Hepatocyte (in vitro differentiated cells): ENCODE measurements around the gene KCNK13. TPM values are rescaled to one million over a fixed set of nuclear protein-coding genes. Genes with fewer than 3 reads are reported as not detected.

Experiments
- DNase-seq: peaks from one replicate; pipeline ENCODE4 v3.0.0-alpha.2; 2016; ENCODE audit warnings: low spot score
- H2AFZ ChIP-seq: fragments of 200-600 bp; sonication (generic); 2 replicates; pipeline ENCODE4 v1.6.0; 2016; ENCODE audit warnings: antibody characterized with exemption, mild to moderate bottlenecking
- H3K27ac ChIP-seq: fragments of 200-600 bp; sonication (generic); 2 replicates; pipeline ENCODE4 v1.5.1; 2016; ENCODE audit warnings: mild to moderate bottlenecking
- H3K27me3 ChIP-seq: fragments of 200-600 bp; sonication (generic); 2 replicates; pipeline ENCODE4 v1.6.1; 2016
- H3K36me3 ChIP-seq: fragments of 200-600 bp; sonication (generic); replicated peaks from 2 replicates; pipeline ENCODE4 v1.5.1; 2016; ENCODE audit warnings: low read depth; ENCODE audit not compliant: insufficient read depth
- H3K4me1 ChIP-seq: fragments of 200-600 bp; sonication (generic); 2 replicates; pipeline ENCODE4 v1.5.1; 2016; ENCODE audit warnings: mild to moderate bottlenecking, moderate library complexity; ENCODE audit not compliant: insufficient read depth
- H3K4me2 ChIP-seq: fragments of 200-600 bp; sonication (generic); 2 replicates; pipeline ENCODE4 v1.6.0; 2016
- H3K4me3 ChIP-seq: fragments of 200-600 bp; sonication (generic); 2 replicates; pipeline ENCODE4 v1.5.1; 2016; ENCODE audit warnings: mild to moderate bottlenecking
- H3K79me2 ChIP-seq: fragments of 200-600 bp; sonication (generic); 2 replicates; pipeline ENCODE4 v1.6.0; 2017; ENCODE audit warnings: mild to moderate bottlenecking
- H3K9me2 ChIP-seq: fragments of 200-600 bp; sonication (generic); replicated peaks from 2 replicates; pipeline ENCODE4 v1.6.0; 2017; ENCODE audit warnings: mild to moderate bottlenecking; ENCODE audit not compliant: insufficient read depth
- H3K9me3 ChIP-seq: fragments of 200-600 bp; sonication (generic); 2 replicates; pipeline ENCODE4 v1.5.1; 2016; ENCODE audit warnings: low read depth, mild to moderate bottlenecking
- H4K20me1 ChIP-seq: fragments of 200-600 bp; sonication (generic); 2 replicates; pipeline ENCODE4 v1.6.0; 2016; ENCODE audit warnings: mild to moderate bottlenecking; ENCODE audit not compliant: insufficient read depth, poor library complexity, severe bottlenecking
- CTCF ChIP-seq: fragments of 200-600 bp; sonication (generic); IDR thresholded peaks from 2 replicates; pipeline ENCODE4 v1.5.1; 2016; ENCODE audit warnings: antibody characterized with exemption, mild to moderate bottlenecking; ENCODE audit not compliant: poor library complexity
- EZH2 ChIP-seq: fragments of 200-600 bp; sonication (generic); IDR thresholded peaks from 2 replicates; pipeline ENCODE4 v1.6.1; 2016; ENCODE audit warnings: antibody characterized with exemption, mild to moderate bottlenecking, borderline replicate concordance
- EZH2phosphoT487 ChIP-seq: fragments of 200-600 bp; sonication (generic); IDR thresholded peaks from one replicate; pipeline ENCODE4 v1.6.1; 2018; ENCODE audit warnings: antibody characterized with exemption, mild to moderate bottlenecking, low read depth, moderate library complexity; ENCODE audit not compliant: unreplicated experiment, severe bottlenecking
- WGBS: methylation state at CpG from one replicate; pipeline ENCODE4 v1.1.6; 2016; ENCODE audit warnings: low lambda C conversion rate; ENCODE audit errors: missing lambda C conversion rate; 5-methylcytosine and 5-hydroxymethylcytosine counted together
- polyA plus RNA-seq: library from polyadenylated mRNA; unstranded; fragments of >200 nt; fragmentation: Nextera tagmentation; extraction: Ambion mirVana; gene quantifications from 2 replicates; pipeline ENCODE4 v1.2.1, GENCODE V29; 2016
- total RNA-seq: library from RNA; depleted of rRNA; stranded (reverse); fragments of >200 nt; gene quantifications from 2 replicates; pipeline ENCODE4 v1.2.3, GENCODE V29; 2014

The KCNK13 gene
- total and polyA plus RNA-seq, 2 experiments from 2014 or later, result 0.15 to 0.47 TPM

- no peaks in the 10 kb centered on the region for H3K36me3 ChIP-seq
- WGBS, result 84% methylated on average over 5 of the region's 5 CpGs
- H2AFZ ChIP-seq, result no peak overlapping the region
- no peaks in the 10 kb centered on the region for H3K4me1 ChIP-seq
- no peaks in the 10 kb centered on the region for H3K9me3 ChIP-seq
- no peaks in the 10 kb centered on the region for H3K27me3 ChIP-seq
- H4K20me1 ChIP-seq, result no peaks in the 10 kb centered on the region
- no peak overlapping the region for H3K4me2 ChIP-seq
- no peaks in the 10 kb centered on the region for H3K79me2 ChIP-seq
- H3K9me2 ChIP-seq, result no peaks in the 10 kb centered on the region
- no peak overlapping the region for H3K27ac ChIP-seq
- no peak for TF ChIP-seq EZH2
- no peak for TF ChIP-seq EZH2phosphoT487
- TF ChIP-seq CTCF, result no peak
- no peak overlapping the region for H3K4me3 ChIP-seq
- no peak for DNase-seq
These were observed 79.1 kb downstream of the KCNK13 start for GRCh38 chr14:90140956-90141316.

GRCh38 chr14:90153429-90153828 lies 91.6 kb downstream of the KCNK13 start:
- no peak for TF ChIP-seq CTCF
- TF ChIP-seq EZH2phosphoT487, result no peak
- no peak for TF ChIP-seq EZH2
- Histone ChIP-seq H3K27ac (no peak overlapping the region), H3K79me2 (no peaks in the 10 kb centered on the region), H3K36me3 (no peaks in the 10 kb centered on the region), H3K4me3 (no peak overlapping the region), H4K20me1 (no peaks in the 10 kb centered on the region), H3K9me2 (no peaks in the 10 kb centered on the region), H3K9me3 (no peaks in the 10 kb centered on the region), H3K4me1 (no peaks in the 10 kb centered on the region), H3K4me2 (no peak overlapping the region), H2AFZ (no peak overlapping the region), H3K27me3 (no peaks in the 10 kb centered on the region)
- WGBS, result 68% methylated on average over 2 of the region's 2 CpGs
- DNase-seq, result no peak

GRCh38 chr14:90154110-90154509 lies 92.3 kb downstream of the KCNK13 start:
- Histone ChIP-seq H3K27me3 (no peaks in the 10 kb centered on the region), H3K79me2 (no peaks in the 10 kb centered on the region), H4K20me1 (no peaks in the 10 kb centered on the region), H2AFZ (no peak overlapping the region), H3K27ac (no peak overlapping the region), H3K9me3 (no peaks in the 10 kb centered on the region), H3K4me3 (no peak overlapping the region), H3K4me2 (no peak overlapping the region), H3K4me1 (no peaks in the 10 kb centered on the region), H3K36me3 (no peaks in the 10 kb centered on the region), H3K9me2 (no peaks in the 10 kb centered on the region)
- TF ChIP-seq EZH2phosphoT487, result no peak
- TF ChIP-seq CTCF, result no peak
- no peak for TF ChIP-seq EZH2
- no peak for DNase-seq

GRCh38 chr14:90159146-90159545 lies 97.4 kb downstream of the KCNK13 start:
- Histone ChIP-seq H3K4me3 (no peak overlapping the region), H3K4me1 (no peaks in the 10 kb centered on the region), H3K36me3 (no peaks in the 10 kb centered on the region), H3K27ac (no peak overlapping the region), H3K9me2 (no peaks in the 10 kb centered on the region), H4K20me1 (no peaks in the 10 kb centered on the region), H3K4me2 (no peak overlapping the region), H3K27me3 (no peaks in the 10 kb centered on the region), H3K79me2 (no peaks in the 10 kb centered on the region), H2AFZ (no peak overlapping the region), H3K9me3 (no peaks in the 10 kb centered on the region)
- 30% methylated on average over 3 of the region's 3 CpGs for WGBS
- no peak for DNase-seq
- no peak for TF ChIP-seq EZH2
- TF ChIP-seq CTCF, result no peak
- TF ChIP-seq EZH2phosphoT487, result no peak
